ENCODE results near the gene BBS9. TPM values are rescaled to one million over a fixed set of nuclear protein-coding genes. Genes with fewer than 3 reads are reported as not detected.

BBS9 gene
- total RNA-seq, 1 donor from 2014 or later: 34.4 TPM

- peak; percentile 29 for DNase-seq
These were observed 521.5 kb downstream of the BBS9 start for GRCh38 chr7:33650828-33651227.

- no peak for DNase-seq
These were observed 522.7 kb downstream of the BBS9 start for GRCh38 chr7:33651998-33652515.

DNA sequence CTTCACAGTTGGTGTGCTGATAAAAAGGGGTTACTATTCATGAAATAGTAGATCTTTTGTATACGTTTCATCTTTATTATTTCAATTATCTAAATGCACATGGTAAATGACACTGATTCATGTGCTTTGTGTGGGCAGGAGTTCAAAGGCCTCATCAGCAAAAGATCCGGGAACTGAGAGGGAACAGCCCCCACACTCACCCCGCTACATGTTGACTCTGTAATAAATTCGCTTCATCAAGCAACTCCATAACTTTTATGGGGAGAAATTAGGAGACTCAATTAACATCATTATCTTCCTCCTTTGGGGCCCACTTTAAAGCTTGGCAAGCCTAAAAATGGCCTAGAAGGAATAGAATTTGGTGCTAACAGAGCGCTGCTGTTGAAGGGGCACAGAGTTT is 525.3 kb downstream of the BBS9 start:
- no peak for DNase-seq

Small RNA genes within 50 kb of the gene (small RNA-seq; reads per million reads assigned to genes)
- gene AC007312.1 (ENCODE audit: low replicate concordance) (not detected), gene AC074338.1 (ENCODE audit: low replicate concordance) (not detected), gene RNA5SP229 (ENCODE audit: low replicate concordance) (0.06 reads per million)

Other genes with a start within 250 kb of the BBS9 start
- gene KBTBD2, start 237.8 kb upstream of the BBS9 start, total RNA-seq: 70.3 TPM
- 198 TPM for gene FKBP9, start 172.1 kb upstream of the BBS9 start, total RNA-seq
- gene NT5C3A, start 66.8 kb upstream of the BBS9 start, total RNA-seq: 59.9 TPM
- 11.0 TPM for gene RP9, start 20.2 kb upstream of the BBS9 start, total RNA-seq